CD4-positive, alpha-beta T cell treated with Interleukin-4 for 4 hours (primary cell): ENCODE measurements around the gene UPF3B.
"Not testable (repeated sequence)": the region's sequence is repeated elsewhere in the genome, so short reads cannot be mapped to it uniquely, and the experiment has no call there.

Source experiments
- DNase-seq: peaks from one replicate; pipeline ENCODE4 v3.0.0-alpha.2; 2020

UPF3B gene

DNA sequence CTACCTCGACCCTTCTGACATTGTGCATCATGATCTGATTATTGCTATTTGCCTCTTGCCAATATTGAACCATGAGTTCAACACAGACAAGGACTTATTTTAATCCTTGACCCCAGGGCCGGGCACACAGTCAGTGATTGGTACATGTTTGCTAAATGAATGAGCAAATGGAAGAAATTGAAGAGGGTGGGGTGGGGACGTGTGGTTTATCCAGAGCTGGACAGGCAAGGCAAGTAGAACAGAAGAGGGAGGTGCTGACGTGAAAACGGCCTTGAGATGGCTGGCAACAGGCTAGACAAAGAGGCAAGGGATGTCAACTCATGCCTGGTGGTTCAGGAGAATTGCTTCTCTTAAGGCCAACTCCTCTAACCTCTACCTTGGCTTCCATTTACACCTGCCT lies 28.5 kb downstream of the UPF3B start:
- DNase-seq = not testable (repeated sequence)

DNA sequence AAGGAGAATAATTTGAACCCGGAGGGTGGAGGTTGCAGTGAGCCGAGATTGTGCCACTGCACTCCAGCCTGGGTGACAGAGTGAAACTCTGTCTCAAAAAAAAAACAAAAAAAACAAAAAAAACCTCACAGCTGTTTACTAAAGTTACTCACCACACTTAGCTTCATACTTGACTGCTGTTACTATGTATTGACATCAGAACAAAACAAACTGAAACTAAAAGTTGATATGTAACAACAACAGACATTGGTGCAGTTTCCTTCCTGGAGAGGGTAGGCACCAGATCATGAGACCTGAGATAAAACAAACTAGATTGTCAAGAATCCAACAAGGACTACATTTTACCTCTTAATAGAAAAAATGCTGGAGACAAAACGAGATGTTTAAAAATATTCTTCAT lies 31.1 kb downstream of the UPF3B start:
- peak; percentile 76 for DNase-seq

DNA sequence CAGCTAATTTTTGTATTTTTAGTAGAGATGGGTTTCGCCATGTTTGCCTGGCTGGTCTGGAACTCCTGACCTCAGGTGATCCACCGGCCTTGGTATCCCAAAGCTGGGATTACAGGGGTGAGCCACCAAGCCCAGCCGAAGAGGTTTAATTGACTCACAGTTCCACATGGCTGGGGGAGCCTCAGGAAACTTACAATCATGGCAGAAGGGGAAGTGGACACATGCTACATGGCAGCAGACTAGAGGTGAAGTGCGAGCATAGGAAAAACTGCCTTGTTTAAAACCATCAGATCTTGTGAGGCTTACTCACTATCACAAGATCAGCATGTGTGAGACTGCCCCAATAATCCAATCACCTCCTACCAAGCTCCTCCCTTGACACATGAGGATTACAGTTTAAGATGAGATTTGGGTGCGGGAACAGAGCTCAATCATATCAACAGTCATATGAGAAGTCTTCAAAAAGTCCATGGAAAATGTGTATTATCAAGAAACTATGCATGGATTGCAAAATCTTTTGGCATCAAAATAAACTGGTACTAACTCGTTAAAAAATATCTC lies 35.6 kb downstream of the UPF3B start:
- no peak for DNase-seq

DNA sequence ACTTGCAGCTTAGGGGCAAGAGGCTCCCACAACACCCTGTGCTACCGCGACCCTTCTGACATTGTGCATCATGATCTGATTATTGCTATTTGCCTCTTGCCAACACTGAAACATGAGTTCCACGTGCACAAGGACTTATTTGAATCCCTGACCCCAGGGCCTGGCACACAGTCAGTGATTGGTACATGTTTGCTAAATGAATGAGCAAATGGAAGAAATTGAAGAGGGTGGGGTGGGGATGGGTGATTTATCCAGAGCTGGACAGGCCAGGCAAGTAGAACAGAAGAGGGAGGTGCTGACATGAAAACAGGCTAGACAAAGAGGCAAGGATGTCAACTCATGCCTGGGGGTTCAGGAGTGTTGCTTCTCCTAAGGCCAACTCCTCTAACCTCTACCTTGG lies 36.5 kb downstream of the UPF3B start:
- DNase-seq = no peak

DNA sequence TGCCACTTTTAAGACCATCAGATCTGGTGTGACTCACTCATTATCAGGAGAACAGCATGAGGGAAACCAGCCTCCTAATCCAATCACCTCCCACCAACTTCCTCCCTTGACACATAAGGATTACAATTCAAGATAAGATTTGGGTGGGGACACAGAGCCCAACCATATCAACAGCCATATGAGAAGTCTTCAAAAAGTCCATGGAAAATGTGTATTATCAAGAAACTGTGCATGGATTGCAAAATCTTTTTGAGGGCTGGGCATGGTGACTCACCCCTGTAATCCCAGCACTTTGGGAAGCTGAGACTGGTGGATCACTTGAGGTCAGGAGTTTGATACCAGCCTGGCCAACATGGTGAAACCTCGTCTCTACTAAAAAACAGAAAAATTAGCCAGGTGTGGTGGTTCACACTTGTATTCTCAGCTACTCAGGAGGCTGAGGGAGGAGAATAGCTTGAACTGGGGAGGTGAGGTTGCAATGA lies 43.5 kb downstream of the UPF3B start:
- no peak for DNase-seq

DNA sequence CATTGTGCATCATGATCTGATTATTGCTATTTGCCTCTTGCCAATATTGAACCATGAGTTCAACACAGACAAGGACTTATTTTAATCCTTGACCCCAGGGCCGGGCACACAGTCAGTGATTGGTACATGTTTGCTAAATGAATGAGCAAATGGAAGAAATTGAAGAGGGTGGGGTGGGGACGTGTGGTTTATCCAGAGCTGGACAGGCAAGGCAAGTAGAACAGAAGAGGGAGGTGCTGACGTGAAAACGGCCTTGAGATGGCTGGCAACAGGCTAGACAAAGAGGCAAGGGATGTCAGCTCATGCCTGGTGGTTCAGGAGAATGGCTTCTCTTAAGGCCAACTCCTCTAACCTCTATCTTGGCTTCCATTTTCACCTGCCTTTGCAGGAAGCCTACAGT lies 44.3 kb downstream of the UPF3B start:
- not testable (repeated sequence) for DNase-seq

DNA sequence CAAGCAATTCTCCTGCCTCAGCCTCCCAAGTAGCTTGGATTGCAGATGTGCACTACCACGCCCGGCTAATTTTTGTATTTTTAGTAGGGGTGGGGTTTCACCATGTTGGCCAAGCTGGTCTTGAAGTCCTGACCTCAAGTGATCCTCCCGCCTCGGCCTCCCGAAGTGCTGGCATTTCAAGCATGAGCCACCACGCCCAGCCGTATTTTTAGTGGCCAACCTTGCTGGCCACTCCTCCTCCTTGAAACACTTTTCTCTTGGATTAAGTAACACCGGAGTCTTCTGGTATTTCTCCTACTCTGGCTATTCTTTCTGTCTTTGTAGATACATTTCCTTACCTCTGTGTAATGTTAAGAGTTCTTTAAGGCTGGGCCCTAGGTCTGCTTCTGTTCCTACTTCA lies 50.2 kb downstream of the UPF3B start:
- no peak for DNase-seq

DNA sequence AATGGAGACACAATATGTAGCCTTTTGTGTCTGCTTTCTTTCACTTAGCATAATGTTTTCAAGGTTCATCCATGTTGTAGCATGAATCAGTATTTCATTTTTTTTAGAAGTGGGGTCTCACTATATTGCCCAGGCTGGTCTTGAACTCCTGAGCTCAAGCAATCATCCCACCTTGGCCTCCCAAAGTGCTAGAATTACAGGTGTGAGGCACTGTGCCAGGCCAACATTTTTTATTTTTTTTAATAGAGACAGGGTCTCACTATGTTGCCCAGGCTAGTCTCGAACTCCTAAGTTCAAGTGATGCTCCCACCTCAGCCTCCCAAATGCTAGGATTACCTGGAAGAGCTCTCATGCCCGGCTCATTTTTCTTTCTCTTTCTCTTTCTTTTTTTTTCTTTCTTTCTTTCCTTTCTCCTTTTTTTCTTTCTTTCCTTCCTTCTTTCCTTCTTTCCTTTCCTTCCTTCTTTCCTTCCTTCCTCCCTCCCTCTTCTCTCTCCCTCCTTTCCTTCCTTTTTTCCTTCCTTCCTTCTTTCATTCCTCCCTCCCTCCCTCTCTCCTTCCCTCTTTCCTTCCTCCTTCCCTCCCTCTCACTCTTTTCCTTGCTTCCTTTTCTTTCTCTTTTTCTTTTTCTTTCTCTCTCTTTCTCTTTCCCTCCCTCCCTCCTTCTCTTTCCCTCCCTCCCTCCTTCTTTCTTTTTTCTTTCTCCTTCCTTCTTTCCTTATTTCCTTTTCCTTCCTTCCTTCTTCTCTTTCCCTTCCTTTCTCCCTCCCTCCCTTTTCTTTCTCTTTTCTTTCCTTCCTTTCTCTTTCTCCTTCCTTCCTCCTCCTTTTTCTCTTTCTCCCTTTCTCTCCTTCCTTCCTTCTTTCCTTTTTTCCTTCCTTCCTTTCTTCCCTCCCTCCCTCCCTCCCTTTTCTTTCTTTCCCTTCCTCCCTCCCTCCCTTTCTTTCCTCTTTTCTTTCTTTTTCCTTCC lies 51.2 kb downstream of the UPF3B start:
- DNase-seq = no peak

DNA sequence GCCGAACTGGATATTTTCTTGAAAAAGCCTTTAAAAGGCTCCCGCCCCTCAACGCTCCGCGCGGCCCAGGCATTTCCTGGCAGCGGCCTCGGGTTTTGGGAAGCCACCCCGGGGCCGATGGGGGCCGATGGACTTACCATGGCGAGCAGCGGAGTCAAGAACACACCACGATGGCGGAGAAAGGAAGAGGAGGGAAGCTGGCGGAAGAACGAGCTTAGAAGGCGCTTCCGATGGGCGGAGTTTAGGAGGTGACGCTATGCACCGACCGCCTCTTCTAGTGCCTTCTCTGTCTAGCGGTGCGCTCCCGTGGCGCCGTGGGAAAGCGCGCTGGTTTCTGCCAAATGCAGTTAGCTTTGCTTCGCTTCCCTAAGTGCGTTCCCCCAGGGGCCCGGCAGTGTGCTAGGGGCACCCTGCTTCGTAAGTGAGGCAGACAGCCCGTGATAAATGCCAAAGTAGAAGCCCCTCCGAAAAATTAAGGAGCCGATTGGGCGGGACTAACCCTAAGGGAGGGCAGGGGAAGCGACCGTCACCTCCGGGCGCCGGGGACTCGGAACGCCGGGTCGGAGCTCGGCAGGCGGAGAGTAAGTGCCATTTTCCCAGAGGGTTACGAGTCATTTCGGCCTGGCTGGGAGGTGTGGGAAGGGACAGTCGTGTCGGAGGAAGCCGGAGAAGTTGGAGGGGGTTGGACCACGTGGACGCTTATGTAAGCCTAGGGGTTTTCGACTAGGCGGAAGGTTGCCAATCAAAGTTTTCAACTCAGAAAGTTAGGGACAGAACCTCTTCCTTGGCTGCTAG lies 61.1 kb downstream of the UPF3B start, which contains the start of gene RPL39:
RPL39 (minus strand) TSS at position 194 of the 795 bp plus-strand sequence; CDS start at position 140, 54 bp downstream.
- DNase-seq = peak; percentile 81

DNA sequence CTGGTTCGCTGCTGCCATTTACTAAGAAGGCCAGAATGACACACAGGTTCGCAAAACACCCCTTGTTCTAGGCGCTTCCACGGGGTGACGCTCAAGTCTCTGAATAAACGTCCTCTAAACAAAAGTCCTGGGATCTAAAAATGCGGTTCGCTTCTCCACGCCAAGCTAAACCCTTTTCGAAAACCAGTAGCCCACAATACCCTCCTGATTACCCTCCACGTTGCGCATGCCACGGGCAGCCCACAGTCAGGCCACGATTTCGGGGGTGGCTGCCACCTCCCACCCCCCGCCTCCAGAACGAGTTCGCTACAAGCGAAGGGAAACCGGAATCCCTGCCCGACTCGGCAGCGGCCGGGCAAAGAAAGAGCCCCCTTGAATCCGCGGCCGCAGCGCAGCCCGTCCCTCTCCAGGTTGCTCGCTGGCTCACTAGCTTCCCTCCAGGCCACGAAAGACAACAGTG lies 61.8 kb downstream of the UPF3B start:
- DNase-seq = peak; percentile 59

DNA sequence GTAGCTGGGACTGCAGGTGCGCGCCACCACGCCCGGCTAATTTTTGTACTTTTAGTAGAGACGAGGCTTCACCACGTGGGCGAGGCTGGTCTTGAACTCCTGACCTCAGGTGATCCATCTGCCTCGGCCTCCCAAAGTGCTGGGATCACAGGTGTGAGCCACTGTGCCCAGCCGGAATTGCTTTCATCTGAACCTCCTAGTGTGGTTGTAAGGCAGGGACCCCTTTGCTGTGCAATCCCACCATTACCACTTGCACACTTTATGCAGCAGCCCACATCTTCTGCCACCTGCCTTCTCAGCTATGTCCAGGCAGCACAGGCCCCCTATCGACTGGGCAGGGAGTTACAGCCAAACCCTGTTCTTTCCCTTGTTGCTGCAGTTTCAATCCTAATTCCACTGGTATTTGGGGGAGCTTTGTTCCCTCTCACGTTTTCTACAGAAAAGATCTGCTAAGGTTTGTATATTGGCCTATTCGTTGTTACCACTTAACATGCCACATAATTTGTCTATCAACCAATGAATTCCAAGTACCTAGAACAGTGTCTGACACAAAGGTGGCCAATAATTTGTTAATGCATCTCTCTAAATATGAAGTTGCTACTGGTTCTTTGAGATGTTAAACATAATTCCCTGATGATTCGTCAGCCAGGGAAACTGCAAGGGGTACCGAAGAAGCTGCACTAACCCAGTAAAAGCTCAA lies 67.9 kb downstream of the UPF3B start:
- peak; percentile 32 for DNase-seq
